GM12874 (cell line): ENCODE measurements around the gene SPACA5B.

Source experiments
- CTCF ChIP-seq: IDR thresholded peaks from 2 replicates; pipeline ENCODE4 v1.5.1; 2011; ENCODE audit warnings: low read depth, mild to moderate bottlenecking, control low read depth, low read length, moderate library complexity; ENCODE audit not compliant: insufficient read depth

SPACA5B gene

GRCh38 chrX:48107717-48108116 is 22.7 kb upstream of the SPACA5B start:
- no peak for TF ChIP-seq CTCF

- TF ChIP-seq CTCF: no peak
Observed at GRCh38 chrX:48153769-48154168, 23.3 kb downstream of the SPACA5B start.

GRCh38 chrX:48154796-48155195 is 24.4 kb downstream of the SPACA5B start:
- no peak for TF ChIP-seq CTCF

- TF ChIP-seq CTCF: no peak
Observed at GRCh38 chrX:48156014-48156413, 25.6 kb downstream of the SPACA5B start.

- no peak for TF ChIP-seq CTCF
Observed at GRCh38 chrX:48165241-48165640, 34.8 kb downstream of the SPACA5B start.

- no peak for TF ChIP-seq CTCF
Observed at GRCh38 chrX:48179691-48180090, 49.3 kb downstream of the SPACA5B start.

GRCh38 chrX:48180811-48181210 is 50.4 kb downstream of the SPACA5B start:
- TF ChIP-seq CTCF: no peak
